Psoas muscle (tissue), 8 donors: Measurements from ENCODE around the gene KIAA1217. TPM values are rescaled to one million over a fixed set of nuclear protein-coding genes. Genes with fewer than 3 reads are reported as not detected.

Experiments used
- ATAC-seq, 4 donors: fragments of 200-7000 bp; cut with Tn5 transposase; one replicate each; pipeline ENCODE4 v1.9.1; 2020; ENCODE audit warnings: moderate library complexity in 3 of 4, mild to moderate bottlenecking in 2 of 4
- DNase-seq, 2 donors: peaks; one replicate each; pipeline ENCODE4 v3.0.0-alpha.2; 2020
- H3K27ac ChIP-seq: fragments of 200-600 bp; one replicate; pipeline ENCODE4 v1.8.0; 2022
- H3K27me3 ChIP-seq, 3 donors: fragments of 200-600 bp in 1 of 3; one replicate each; pipeline versions ENCODE4 v1.6.1 to v1.8.0; 2013 to 2022; ENCODE audit warnings: low read length in 2 of 3, mild to moderate bottlenecking in 2 of 3, moderate library complexity in 1 of 3; ENCODE audit not compliant: insufficient read depth in 3 of 3
- H3K36me3 ChIP-seq, 2 donors: fragments of 200-600 bp in 1 of 2; one replicate each; pipeline versions ENCODE4 v1.6.1 to v1.8.0; 2013 to 2022; ENCODE audit warnings: low read depth in 1 of 2, mild to moderate bottlenecking in 1 of 2, moderate library complexity in 1 of 2; ENCODE audit not compliant: insufficient read depth in 1 of 2
- H3K4me1 ChIP-seq: fragments of 200-600 bp; one replicate; pipeline ENCODE4 v1.8.0; 2022
- H3K4me3 ChIP-seq: fragments of 200-600 bp; one replicate; pipeline ENCODE4 v1.8.0; 2022; ENCODE audit warnings: mild to moderate bottlenecking
- H3K9me3 ChIP-seq: fragments of 200-600 bp; one replicate; pipeline ENCODE4 v1.8.0; 2022
- WGBS, 3 donors: extraction: QIAGEN DNeasy Blood & Tissue Kit; methylation state at CpG; one replicate each; pipeline versions ENCODE4 v1.1.6 to v1.1.7; 2013; 5-methylcytosine and 5-hydroxymethylcytosine counted together
- intact Hi-C, 2 donors: fragments of 100-400 bp; cut with DNase I; formaldehyde crosslinking; loops; one replicate each; pipeline versions ENCODE4 v1.11.0 to v1.14.2; 2022
- polyA plus RNA-seq, 3 donors: library from polyadenylated mRNA; stranded (reverse); fragments of 200-250 nt; gene quantifications; one replicate each; pipeline ENCODE4 v1.2.3, GENCODE V29; 2013
- total RNA-seq, 4 donors: library from RNA; stranded (reverse); fragmentation: NEBNext Ultra II Directional in 2 of 4; extraction: Animal tissue kit (Norgen Biotek cat#: 25700) in 2 of 4; gene quantifications; one replicate each; pipeline versions ENCODE4 v1.2.1 to v1.2.4, GENCODE V29; 2021 to 2023
- TF ChIP-seq, protein P1 (sequence below): fragments of 200-600 bp; IDR thresholded peaks from one replicate; pipeline ENCODE4 v1.8.0; 2022; ENCODE audit warnings: antibody characterized with exemption
- donor health status: healthy with polysubstance abuse.
- donor health status: DM: no; HTN: no; CAD: no; lungs with moderate emphysema.
- donor health status: Bipolar disorder and iron deficiency.
- donor health status: healthy.
- donor health status: DM: yes; HTN: yes; CAD: no.
- donor health status: DM: no; HTN: no; CAD: no.
- donor health status: DM: no; HTN: no; CAD: no.
- donor health status: DM: yes; HTN: yes; CAD: no.

The KIAA1217 gene
- total and polyA plus RNA-seq, 7 donors, result 8.9 to 169 (median 65.9) TPM

DNA sequence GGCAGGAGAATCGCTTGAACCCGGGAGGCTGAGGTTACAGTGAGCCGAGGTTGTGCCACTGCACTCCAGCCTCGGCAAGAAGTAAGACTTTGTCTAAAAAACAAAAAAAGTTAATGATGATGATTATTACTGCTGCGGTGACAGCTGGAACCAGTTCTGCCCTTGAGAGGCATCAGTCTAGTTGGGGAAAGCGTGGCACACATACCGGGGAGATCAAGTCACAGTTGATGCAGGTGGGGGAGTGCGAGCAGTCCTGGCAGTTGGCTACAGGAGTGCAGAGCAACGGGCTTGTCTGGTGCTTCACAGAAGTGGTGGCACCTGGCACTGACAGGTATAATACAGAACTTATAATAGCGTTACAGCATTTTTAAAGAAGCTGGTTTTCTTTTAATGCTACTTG lies 341.7 kb downstream of the KIAA1217 start:
- Histone ChIP-seq H3K36me3 (peaks cover 0 to 46% of the 10 kb centered on the region in 2 donors), H3K27ac (no peak overlapping the region), H3K9me3 (no peaks in the 10 kb centered on the region), H3K4me3 (no peak overlapping the region), H3K27me3 (no peaks in the 10 kb centered on the region), H3K4me1 (no peaks in the 10 kb centered on the region)
- intact Hi-C loops, result loop anchor here (1.0 to 10.0 kb wide), 3 partner anchors 17 to 1386 kb away; no protein-coding TSS in a partner anchor
- peak in 2 of 4 donors; percentile 21 for ATAC-seq
- TF ChIP-seq, protein P1, sequence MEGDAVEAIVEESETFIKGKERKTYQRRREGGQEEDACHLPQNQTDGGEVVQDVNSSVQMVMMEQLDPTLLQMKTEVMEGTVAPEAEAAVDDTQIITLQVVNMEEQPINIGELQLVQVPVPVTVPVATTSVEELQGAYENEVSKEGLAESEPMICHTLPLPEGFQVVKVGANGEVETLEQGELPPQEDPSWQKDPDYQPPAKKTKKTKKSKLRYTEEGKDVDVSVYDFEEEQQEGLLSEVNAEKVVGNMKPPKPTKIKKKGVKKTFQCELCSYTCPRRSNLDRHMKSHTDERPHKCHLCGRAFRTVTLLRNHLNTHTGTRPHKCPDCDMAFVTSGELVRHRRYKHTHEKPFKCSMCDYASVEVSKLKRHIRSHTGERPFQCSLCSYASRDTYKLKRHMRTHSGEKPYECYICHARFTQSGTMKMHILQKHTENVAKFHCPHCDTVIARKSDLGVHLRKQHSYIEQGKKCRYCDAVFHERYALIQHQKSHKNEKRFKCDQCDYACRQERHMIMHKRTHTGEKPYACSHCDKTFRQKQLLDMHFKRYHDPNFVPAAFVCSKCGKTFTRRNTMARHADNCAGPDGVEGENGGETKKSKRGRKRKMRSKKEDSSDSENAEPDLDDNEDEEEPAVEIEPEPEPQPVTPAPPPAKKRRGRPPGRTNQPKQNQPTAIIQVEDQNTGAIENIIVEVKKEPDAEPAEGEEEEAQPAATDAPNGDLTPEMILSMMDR, result no peak
- 66 to 76% (median 68%) methylated on average over 10 of the region's 10 CpGs for WGBS, 3 donors
- no peak for DNase-seq

GRCh38 chr10:24551161-24551560 lies 342.2 kb downstream of the KIAA1217 start:
- intact Hi-C loops, result loop anchor here (10.0 kb wide), 2 partner anchors 1016 to 1386 kb away; no protein-coding TSS in a partner anchor
- no peak overlapping the region for H3K4me3 ChIP-seq

DNA sequence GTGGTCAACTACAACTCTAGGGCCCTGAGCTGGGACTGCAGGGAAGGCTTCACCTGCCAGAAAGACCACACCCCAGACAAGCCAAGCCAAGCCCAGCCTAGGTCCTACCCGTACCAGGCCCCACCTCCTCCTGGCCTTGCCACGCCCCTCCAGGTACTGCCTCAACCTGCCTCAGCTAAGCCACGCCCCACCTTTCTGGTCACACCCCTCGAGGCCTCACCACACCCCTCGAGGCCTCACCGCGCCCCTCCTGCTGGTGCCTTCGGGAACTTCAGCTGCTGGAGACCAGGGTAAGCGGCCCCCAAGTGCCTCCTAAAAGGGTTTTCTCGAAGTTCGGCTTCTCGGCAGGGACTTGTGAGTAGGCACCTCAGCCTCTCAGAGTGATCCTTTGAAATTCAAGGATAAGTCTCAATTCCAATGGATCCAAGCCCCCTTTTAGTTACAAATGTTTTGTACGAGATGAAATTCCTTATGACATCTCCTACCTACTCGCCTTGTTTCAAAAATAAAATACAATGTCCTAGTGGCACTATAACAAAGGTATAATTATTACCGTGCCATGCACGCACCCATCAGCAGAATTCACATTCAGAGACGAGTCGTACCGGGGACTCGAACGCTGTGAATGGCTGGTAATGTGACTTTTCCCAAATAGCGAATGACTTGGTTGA lies 343.5 kb downstream of the KIAA1217 start:
- no peaks in the 10 kb centered on the region for H3K27me3 ChIP-seq
- WGBS, 3 donors, result 46 to 57% (median 51%) methylated on average over 20 to 22 of the region's 22 CpGs
- DNase-seq (peak; percentile 33 to 68), ATAC-seq (peak; percentile 29 to 60 (median 54))
- TF ChIP-seq, protein P1, result peak; percentile 36
- H3K36me3 ChIP-seq, result peaks cover 0 to 28% of the 10 kb centered on the region in 2 donors
- peaks cover 13% of the 10 kb centered on the region for H3K4me1 ChIP-seq
- H3K4me3 ChIP-seq, result no peak overlapping the region
- H3K27ac ChIP-seq, result no peak overlapping the region
- intact Hi-C loops, result loop anchor here (10.0 kb wide), 2 partner anchors 1018 to 1388 kb away; no protein-coding TSS in a partner anchor
- no peaks in the 10 kb centered on the region for H3K9me3 ChIP-seq

More at GRCh38 chr10:24551161-24551560, 342.2 kb downstream of the KIAA1217 start:
- Histone ChIP-seq H3K9me3 (no peaks in the 10 kb centered on the region), H3K36me3 (peaks cover 0 to 41% of the 10 kb centered on the region in 2 donors), H3K27ac (no peak overlapping the region), H3K4me1 (peaks cover under 1% of the 10 kb centered on the region), H3K27me3 (no peaks in the 10 kb centered on the region)
- TF ChIP-seq, protein P1, result no peak
- ATAC-seq, result peak in 2 of 4 donors; percentile 5 to 13
- no peak for DNase-seq
- 46 to 63% (median 49%) methylated on average over 2 of the region's 2 CpGs for WGBS, 3 donors

DNA sequence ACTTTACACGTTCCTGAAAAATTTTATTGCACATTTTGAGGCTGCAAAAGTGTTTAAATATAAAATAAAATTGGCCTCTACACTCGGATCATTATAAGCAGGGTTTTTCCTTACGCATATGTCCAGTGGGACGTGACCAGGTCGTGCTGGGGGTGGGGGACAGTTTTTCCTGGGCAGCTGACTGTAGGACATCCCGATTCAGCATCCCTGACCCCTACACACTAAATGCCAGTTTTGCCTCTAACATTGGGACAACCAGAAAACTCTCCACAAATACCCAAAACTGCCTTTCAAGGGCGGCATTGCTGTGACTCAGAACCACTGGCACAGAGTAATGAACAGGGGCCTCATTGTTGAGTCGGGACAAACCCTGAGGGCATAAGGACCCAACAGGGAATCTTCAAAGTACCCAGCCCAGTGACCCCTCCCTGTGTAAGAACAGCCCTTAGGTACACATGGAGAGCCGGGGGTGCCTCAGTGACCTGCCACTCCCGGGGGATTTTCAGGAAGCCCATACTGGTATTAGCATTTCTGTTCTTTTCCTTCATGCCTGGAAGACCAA lies 344.2 kb downstream of the KIAA1217 start:
- 54 to 68% (median 56%) methylated on average over 10 of the region's 10 CpGs for WGBS, 3 donors
- no peak overlapping the region for H3K4me3 ChIP-seq
- H3K27ac ChIP-seq, result no peak overlapping the region
- H3K36me3 ChIP-seq, result peaks cover 0 to 21% of the 10 kb centered on the region in 2 donors
- peaks cover 13% of the 10 kb centered on the region for H3K4me1 ChIP-seq
- H3K9me3 ChIP-seq, result no peaks in the 10 kb centered on the region
- DNase-seq (no peak), ATAC-seq (peak in 1 of 4 donors; percentile 17)
- intact Hi-C loops, result loop anchor here (10.0 kb wide), 2 partner anchors 1018 to 1388 kb away; no protein-coding TSS in a partner anchor
- TF ChIP-seq, protein P1, result no peak
- H3K27me3 ChIP-seq, result no peaks in the 10 kb centered on the region
